Cerebellar cortex (tissue), 1 donor: ENCODE data around the gene CNGA1.
"Not testable (repeated sequence)": the region's sequence is repeated elsewhere in the genome, so short reads cannot be mapped to it uniquely, and the experiment has no call there.

ENCODE experiments used
- DNase-seq: peaks from one replicate; pipeline ENCODE4 v3.0.0-alpha.2; 2015; ENCODE audit warnings: low spot score

Gene CNGA1

GRCh38 chr4:48030470-48030869, 14.0 kb upstream of the CNGA1 start:
- no peak for DNase-seq

GRCh38 chr4:48028696-48029095, 12.2 kb upstream of the CNGA1 start:
- DNase-seq, result no peak

GRCh38 chr4:48027653-48028052, 11.2 kb upstream of the CNGA1 start:
- DNase-seq, result no peak

GRCh38 chr4:48025005-48025404, 8.5 kb upstream of the CNGA1 start:
- no peak for DNase-seq

GRCh38 chr4:48024522-48024921, 8.0 kb upstream of the CNGA1 start:
- DNase-seq, result no peak

GRCh38 chr4:48022192-48022799, 5.8 kb upstream of the CNGA1 start:
- DNase-seq, result no peak

- no peak for DNase-seq
These were observed 4.6 kb upstream of the CNGA1 start for GRCh38 chr4:48021100-48021499.

GRCh38 chr4:48018112-48018511, 1.6 kb upstream of the CNGA1 start:
- no peak for DNase-seq

GRCh38 chr4:48017108-48017571, 659 bp upstream of the CNGA1 start:
- peak; percentile 20 for DNase-seq

- DNase-seq, result no peak
These were observed 803 bp downstream of the CNGA1 start for GRCh38 chr4:48015678-48016077.

- no peak for DNase-seq
These were observed 1.3 kb downstream of the CNGA1 start for GRCh38 chr4:48015216-48015615.

GRCh38 chr4:48012824-48013223, 3.7 kb downstream of the CNGA1 start:
- DNase-seq, result no peak

GRCh38 chr4:48011722-48012121, 4.8 kb downstream of the CNGA1 start:
- DNase-seq, result no peak

GRCh38 chr4:48010906-48011305, 5.6 kb downstream of the CNGA1 start:
- DNase-seq, result not testable (repeated sequence)

GRCh38 chr4:48008021-48008596, 8.4 kb downstream of the CNGA1 start:
- DNase-seq, result no peak

- no peak for DNase-seq
These were observed 10.7 kb downstream of the CNGA1 start for GRCh38 chr4:48005781-48006180.

- not testable (repeated sequence) for DNase-seq
These were observed 12.9 kb downstream of the CNGA1 start for GRCh38 chr4:48003568-48003967.

- DNase-seq, result no peak
These were observed 14.2 kb downstream of the CNGA1 start for GRCh38 chr4:48002267-48002666.

- no peak for DNase-seq
These were observed 20.5 kb downstream of the CNGA1 start for GRCh38 chr4:47996021-47996420.

- DNase-seq, result not testable (repeated sequence)
These were observed 24.0 kb downstream of the CNGA1 start for GRCh38 chr4:47992475-47992874.

- no peak for DNase-seq
These were observed 26.3 kb downstream of the CNGA1 start for GRCh38 chr4:47990145-47990544.

GRCh38 chr4:47974566-47974965, 41.9 kb downstream of the CNGA1 start:
- no peak for DNase-seq

GRCh38 chr4:47972721-47973120, 43.8 kb downstream of the CNGA1 start:
- no peak for DNase-seq

GRCh38 chr4:47972181-47972580, 44.3 kb downstream of the CNGA1 start:
- DNase-seq, result no peak
